ENCODE data around the gene MAGI2.

MAGI2 gene

DNA sequence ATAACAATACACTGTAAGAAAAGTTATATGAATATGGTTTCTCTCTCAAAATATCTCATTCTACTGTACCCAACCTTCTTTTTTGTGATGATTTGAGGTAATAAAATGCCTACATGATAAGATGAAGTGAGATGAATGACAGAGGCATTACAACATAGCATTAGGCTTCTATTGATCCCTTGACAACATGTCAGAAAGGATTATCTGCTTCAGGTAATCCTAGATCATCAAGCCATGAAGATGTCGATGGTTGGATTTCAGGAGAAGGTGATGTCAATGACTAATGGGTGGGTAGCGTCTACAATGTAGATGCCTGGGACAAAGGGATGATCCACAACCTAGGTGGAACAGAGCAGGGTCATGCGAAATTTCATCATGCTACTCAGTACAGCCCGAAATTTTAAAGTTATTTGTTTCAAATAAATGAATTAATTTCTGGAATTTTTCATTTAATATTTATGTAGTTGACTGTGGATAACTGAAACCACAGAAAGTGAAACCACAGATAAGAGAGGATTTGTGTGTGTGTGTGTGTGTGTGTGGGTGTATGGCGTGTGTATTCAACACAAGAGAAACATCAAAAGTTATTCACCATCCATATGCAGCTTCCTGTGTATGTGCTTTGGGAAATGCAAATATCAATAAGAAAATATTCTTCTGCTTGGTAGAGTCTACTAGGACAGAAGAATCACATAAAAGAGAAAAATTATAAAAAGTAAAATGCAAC is 77.0 kb downstream of the MAGI2 start:
- DNase-seq: no peak

DNA sequence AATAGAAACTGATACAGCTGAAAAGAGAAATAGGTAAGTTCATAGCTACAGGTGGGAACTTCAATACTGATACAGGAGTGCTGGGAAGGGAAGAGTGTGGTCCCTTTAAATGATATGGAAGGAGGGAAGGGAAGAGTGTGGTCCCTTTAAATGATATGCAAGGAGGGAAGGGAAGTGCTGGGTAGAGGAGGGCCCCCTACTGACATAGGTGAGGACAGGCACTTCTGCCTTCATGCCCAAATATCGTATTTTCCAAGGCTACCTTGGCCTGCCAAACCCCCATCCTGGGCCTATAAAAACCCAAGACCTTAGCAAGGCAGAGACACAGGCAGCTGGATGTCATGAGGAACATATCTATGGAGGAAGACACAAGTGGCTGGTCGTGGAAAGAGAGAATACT is 92.3 kb downstream of the MAGI2 start:
- DNase-seq: no peak

DNA sequence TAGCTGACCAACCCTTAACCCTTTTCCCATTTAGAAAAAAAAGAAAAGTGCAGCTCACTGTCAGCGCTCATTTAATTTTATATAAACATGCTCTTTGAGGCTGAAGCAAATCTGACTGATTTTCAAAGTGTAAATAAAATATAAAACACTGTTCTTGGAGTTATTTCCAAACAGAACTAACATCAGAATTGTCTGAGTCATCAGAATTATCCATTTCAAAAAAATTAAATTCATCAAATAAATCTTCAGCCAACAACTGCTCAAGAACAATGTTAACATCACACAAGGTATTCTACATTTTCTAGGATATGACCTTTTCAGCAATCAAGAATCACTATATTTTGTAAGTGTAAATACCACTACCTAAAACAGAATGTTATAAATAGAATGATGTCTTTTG is 93.6 kb downstream of the MAGI2 start:
- DNase-seq: no peak

DNA sequence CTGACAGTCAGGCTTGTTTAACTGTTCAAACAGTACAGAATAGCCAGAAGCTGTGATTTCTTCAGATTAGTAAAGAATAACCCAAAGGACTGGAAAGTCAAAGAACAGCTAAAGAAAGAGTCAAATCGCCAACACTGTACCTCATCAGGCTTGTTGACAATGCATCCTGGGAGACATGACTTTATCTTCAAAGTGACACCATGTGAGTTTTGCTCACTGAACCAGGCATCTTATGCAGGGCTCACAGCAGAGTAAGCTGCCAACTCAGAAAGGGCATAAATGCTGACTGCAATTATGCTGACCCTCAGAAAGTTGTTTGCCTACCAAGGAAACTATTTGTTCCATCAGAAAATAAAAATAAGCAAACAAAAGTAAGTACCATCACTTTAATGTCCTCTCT is 96.4 kb downstream of the MAGI2 start:
- DNase-seq: no peak

DNA sequence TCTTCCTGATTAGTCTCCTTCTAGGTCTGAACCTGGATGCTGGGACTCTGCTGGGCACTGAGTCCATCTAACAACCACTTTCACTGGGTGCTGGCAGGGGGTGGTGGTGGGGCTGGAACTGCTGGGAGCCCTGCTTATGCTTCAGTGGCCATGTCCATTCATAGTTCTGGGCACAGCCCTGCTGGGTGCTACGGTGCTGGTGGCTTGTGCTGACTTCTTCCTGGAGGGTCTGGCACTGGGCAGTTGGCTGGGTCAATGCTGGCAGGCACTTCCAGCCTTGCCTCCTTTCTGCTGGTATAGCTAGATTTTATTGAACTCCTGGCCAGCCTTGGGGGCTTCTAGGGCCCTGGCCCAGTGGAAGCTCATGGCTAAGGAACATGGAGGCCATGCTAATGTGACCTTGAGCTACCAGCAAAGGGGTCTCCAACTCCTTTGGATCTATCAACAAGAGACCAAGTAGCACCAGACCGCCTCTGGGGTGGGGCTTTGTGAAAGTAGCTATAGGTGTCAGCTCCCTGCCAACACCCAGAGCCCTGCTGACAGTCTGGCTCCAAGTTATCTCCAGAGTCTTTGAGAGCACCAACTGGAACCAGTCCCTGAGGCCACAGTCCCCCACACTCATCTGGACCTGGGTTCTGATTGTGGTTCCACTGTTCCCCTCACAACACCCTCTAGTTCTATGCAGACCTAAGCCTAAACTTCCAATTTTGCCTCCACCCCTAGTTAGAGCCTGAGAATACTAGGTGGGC is 99.6 kb downstream of the MAGI2 start:
- DNase-seq: no peak

DNA sequence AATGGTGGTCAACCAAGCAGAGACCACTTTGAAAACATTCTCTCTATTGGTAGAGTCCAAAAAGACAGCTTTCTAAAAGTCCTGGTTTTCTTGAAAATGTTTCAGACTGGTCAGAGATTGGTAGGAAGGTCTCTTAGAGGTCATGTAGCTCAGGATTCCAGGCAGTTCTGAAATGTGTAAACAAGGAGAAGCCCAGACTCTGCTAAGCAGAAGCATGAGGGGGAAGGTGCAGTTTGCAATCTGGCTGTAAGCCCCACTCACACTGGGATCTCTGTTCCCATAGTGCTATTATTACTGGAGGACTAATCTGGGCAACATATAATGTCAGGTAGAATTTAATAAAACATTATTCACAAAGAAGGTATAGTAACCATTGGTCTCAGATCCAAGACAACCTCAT is 101.1 kb downstream of the MAGI2 start:
- DNase-seq: peak in 1 of 14 donors; percentile 45

DNA sequence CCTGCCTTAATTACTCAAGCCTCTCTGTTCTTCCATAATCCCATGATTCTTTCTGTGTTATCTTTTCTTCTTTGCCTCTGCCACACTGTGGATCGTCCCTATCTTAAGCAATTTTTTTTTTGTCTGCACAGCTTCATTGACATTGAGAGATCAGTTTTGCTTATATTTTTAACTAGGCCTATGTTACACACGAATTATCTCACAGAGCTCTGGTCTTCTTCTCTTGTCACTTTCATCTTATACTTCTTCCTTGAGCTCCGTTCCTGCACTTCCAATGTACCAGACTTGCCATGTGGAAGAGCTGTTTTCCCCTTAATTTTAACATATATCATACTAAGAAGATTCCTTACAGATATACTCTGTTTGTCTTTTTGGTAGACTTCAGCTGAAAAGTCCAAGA is 106.1 kb downstream of the MAGI2 start:
- no peak for DNase-seq

DNA sequence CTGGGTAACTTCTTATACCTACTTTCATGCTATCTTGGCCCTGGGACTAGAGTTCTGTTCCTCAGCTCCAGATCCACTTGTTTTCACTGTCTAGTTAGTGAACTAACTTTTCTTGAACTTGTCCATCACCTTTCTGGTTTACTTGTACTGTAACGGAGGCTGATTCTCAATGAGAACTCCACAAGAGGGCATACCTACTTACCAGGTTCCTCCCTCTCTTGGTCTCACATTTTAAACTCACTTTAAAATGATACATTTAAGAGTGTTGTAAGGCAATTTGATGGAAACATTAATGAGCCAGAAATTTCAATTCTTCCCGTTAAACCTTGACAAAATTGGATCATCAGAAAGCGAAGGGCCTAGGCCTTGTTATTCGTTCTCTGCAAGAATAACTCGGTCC is 111.6 kb downstream of the MAGI2 start:
- no peak for DNase-seq

DNA sequence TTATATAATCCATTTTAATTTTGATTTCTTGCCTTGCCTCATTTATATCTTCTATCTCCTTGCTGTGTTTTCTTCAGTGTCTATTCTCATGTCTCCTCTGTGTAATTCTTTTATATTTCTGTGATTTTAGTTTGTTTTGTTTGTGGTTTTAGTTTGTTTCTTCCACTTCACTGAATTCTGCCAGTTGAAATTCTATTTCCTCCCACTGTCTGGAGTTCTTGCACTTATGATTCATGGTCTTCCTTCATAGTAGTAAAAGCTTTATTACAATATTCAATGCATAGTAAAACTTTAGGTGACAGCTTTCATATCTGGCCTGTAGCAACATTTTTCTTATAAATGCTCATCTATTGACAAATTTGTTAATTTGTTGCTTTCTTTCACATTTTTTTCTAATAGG is 113.3 kb downstream of the MAGI2 start:
- DNase-seq: no peak

DNA sequence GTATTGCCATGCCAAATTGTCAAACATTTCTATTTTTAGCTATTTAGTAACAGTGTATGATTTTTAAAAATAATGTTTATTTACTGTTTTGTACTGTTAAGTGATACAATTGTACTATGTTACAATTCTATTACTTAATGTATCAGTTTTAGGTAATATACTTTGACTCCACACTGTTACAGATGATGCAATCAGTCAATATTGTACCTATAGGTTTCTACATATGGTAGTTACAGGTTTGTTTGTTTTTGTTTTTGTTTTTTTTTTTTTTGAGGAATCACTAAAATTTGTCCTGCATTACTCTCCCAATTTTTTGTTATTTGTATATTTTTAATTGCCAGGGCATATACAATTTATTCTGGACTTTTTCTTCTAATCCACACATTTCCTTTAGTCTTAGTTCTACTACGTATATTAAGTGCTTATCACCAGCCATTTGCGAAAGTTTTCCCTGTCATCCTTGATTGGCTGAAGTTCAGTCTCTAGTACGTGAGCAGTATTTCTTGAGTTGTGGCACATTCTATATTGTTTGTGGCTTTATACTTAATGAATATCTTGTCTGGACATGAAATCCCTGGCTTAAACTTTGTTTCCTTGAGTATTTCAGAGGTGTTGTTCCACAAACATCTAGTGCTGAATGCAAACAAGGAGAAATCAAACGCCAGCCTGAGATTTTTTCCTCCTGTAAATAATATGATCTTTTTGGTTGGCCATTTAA is 114.1 kb downstream of the MAGI2 start:
- no peak for DNase-seq

DNA sequence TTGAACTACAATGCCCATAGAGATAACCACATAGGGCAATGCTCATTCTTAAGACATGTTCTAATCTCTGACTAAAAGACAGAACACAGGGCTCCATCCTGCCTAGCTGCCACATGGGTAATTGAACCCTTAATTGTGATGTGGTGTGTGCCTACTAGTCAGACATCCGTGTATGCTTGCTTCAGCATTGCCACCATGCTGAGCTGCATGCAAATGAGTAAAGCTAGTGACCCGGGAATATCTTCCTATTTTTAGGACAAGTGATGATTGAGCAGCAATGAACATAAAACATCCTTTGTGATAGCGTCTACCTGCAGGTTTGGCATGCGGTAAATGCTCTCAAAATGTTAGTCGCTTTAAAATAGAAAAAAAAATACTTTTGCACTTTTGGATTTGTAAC is 115.8 kb downstream of the MAGI2 start:
- peak in 3 of 14 donors; percentile 12 to 81 (median 15) for DNase-seq

DNA sequence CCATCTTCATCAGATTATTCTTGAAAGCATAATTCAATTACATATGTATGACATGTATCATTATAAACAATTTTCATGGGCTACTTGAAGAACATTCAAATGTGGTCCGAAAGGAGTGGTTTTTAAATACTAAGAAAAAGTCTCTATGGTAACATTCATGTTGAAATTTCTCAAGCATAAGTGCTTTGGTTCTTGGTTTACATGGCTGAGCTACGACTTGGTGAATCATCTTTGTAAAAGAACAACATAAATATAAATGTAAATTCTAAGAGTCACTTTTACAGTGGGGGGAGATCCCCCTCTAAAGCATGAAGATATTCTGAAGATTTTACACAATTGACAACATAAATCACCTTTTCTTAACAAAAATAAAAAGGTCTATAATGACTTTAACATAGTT is 118.6 kb downstream of the MAGI2 start:
- DNase-seq: no peak

DNA sequence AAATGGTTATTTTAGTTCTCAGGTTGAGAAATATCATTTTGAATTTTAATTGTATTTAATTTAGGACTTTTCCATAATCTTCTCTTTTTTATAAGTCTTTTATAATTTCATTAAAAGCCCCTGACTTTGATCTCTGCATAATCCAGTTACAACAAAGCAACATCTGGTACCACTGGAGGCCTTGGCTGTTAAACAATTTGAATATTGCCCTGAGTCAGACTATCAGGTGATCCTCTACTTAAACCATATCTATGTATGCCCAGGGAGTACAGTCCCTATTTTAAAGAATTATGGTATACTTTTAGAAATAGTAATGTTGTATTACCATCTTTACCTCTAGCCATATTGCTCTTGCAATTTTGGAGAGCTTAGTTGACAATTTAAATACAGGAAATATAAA is 119.1 kb downstream of the MAGI2 start:
- no peak for DNase-seq

DNA sequence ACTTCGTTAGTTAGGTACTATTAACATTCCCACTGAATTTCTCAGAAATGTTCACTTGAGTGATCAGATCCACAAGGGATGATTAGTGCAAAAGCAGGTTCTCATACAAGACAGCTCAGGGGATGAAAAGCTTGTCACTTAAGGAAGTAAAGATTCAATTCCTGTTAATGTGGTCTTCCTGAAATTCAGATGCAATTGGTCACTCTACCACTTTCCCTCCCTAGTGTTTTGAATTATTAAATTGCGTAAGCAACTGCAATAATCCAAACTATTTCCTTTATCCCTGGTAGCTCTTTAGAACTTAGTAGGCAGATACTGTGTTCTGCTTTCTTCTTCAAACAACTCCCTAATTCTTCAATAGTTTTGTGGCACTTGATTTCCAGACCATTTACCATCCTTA is 121.4 kb downstream of the MAGI2 start:
- DNase-seq: no peak

DNA sequence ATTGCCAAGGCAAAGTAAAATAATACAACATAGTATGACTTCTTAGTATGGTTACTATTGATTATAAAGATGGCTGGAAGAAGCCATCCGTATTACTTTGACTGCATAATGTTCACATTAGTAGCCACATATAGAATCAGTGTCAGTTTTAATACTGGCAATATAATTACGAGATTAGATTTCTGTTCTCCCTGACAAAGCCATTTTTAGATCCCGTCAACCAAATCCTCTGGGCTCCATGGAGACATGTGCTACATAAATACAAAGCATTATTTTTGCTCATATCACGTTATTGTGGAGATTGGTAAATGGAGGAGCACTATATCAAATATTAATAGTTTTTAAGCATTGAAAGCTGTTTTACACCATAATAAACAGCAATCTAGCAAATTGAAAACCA is 124.0 kb downstream of the MAGI2 start:
- DNase-seq: no peak

DNA sequence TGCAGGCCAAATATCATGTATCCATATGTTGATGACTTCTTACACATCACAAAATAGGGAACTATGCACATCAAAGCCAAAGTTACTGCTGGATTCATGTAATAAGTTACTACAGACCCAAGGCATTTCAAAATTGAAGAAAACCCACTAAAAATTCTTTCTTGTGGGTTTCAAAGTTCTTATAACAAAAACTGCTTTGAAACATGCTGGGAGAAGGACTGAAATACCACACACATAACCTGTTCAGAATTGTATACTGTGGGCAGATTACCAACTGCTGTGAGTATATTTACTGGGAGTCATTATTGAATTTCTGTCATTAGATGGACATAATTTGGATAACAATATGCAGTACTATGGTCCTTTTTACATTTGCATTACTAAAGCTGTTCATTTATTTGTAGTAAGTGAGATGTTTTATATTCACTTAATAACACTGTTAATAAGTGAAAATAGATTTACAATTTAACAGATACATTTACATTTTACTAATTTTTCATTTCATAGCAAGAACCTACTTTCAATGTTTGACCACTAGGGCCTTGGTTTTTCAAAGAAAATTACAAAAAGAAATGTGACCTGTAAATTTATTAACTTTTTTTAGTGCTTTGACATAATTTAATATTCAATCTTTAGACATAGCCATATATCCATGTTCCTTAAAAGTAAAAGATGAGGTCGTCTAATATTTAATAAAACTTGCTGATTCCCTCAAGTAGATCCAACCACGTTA is 132.6 kb downstream of the MAGI2 start:
- DNase-seq: no peak

DNA sequence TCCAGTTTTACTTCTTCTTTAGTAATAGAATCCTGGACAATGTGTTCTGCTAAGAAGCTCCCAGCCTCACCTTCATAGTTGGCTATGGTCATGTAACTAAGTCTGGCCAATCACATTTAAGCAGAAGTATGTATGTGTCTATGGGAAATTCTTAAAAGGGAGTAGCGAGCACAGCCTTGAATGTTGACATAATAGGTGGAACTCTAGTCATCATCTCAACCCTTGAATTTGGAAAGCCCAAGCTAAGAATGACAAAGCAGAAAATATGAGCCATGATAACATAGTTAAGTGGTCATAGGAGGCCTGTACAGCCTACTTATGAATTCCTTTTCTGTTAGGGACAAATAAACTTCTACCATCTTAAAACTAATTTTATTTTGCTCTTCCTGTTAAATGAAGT is 134.1 kb downstream of the MAGI2 start:
- DNase-seq: no peak

DNA sequence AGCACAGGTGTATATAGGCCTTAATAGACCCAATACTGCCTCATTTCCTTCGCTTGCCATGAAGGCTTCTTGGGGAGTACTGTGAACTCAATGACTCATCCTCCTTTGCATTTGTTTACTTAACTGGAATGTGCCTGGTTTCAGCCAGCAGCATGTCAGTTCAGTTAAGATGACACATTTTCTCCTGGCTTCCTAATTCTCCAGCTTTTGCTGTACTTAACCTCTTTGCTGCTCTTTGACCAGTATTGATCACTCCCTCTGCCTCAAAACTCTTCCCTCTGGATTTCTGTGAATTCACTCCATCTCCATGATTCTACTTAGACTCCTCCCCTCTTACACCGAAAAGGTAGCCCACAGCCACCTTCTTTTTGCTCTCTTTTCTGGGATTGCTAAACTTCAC is 135.7 kb downstream of the MAGI2 start:
- DNase-seq: no peak

DNA sequence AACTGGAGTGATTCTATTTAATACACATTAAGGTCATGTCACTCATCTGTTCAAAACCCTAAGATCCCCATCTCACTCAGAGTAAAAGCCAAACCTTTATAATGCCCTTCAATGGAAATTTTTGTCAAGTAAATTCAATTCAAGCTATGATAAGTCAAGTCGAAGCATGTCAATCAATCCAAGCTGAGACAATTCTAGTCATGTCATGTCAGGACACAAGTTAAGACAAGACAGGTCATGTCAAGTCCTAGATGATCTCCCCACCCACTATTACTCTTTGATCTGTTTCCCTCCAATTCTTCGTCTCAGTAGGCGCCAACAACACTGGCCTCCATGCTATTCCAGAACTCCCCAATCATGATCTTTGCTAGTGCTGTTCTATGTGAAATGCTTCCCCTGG is 141.4 kb downstream of the MAGI2 start:
- no peak for DNase-seq

DNA sequence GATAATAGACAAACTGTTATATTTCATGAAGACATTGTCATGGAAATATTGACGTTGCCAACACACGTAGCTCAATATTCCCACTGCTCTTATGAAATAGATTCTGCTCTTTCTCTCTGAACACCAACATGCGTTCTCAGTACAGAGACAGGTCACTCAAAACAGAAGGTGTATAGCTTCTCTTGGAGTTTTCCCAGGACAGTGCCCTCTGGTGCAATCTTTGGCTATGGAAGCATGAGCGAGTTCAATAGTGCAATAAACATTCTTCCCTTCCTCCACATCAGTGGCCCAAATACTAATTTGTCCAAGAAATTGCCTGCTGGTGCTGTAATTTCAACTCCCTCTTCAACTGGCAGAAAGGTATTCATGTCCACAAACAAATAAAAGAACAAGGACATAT is 145.3 kb downstream of the MAGI2 start:
- peak in 2 of 14 donors; percentile 5 to 96 for DNase-seq

DNA sequence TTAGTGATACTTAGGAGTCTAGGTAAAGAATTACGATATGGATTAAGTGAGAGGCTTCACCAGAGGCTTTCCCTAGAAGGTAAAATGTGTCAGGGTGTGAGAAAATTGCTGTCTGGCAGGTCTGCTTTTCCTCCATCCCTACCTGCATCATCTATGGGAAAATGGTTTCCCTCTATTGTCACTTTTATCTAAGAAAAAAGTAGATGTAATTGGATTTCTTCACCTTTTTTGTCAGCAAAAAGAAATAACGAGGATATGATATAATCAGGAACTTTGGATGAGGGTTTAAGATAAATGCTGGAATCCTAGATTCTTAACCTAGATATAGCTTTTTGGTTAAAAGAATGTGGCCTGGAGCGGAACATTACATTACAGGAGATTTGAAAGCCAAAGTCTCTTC is 146.1 kb downstream of the MAGI2 start:
- no peak for DNase-seq

DNA sequence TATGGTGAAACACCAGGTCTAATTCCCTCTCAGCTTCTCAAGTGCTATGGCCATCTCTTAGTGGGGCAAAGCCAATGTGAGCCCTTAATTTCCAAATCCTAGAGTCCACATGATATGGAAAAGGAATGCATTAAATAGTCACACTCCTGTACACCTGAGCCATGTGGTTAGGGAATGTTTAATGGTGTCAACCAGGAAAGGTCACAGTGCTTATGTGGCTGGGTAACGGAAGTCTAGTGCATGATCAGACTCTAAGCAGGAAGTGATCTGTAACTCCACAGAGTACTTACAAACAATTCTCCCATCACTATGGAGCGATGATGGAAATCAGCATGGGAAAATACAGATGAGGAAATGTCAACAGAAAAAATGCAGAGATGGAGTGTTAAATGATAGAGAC is 148.8 kb downstream of the MAGI2 start:
- DNase-seq: no peak

DNA sequence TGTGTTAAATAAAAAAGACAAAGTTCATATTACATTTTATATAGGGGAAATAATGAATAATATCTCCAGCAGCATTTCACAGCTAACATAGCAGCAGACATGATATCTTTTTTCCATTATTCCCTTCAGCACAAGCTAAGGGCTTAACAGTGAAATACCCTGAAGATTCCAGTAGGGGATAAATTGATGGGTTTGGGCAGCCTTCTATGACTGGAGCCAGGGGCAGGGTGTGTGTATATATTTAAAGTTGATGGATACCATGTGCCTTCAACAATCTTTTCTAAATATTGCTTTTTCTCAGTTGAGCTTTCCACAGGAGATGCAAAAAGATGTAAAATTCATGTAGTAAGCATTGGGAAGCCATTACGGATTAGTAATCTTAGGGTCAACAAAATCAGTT is 151.2 kb downstream of the MAGI2 start:
- DNase-seq: no peak

All from C1 segment of cervical spinal cord (tissue), 14 donors.